Esophagus squamous epithelium (tissue), 4 donors: ENCODE measurements around the gene CAMKMT.

Experiments used
- CTCF ChIP-seq, 6 experiments: fragments of 450-650 bp in 4 of 6; fragments of 200-600 bp in 2 of 6; sonication (generic) in 2 of 6; IDR thresholded peaks; one replicate each; pipeline ENCODE4 v1.5.1; 2016 to 2019; ENCODE audit warnings: antibody characterized with exemption in 6 of 6, mild to moderate bottlenecking in 4 of 6, moderate library complexity in 4 of 6
- POLR2A ChIP-seq, 4 donors: fragments of 450-650 bp; IDR thresholded peaks; one replicate each; pipeline ENCODE4 v1.6.1; 2017; ENCODE audit warnings: antibody characterized with exemption in 4 of 4, mild to moderate bottlenecking in 4 of 4, moderate library complexity in 3 of 4

- TF ChIP-seq POLR2A (IDR thresholded peaks at IDR 0.05) (no peak), CTCF (IDR thresholded peaks at IDR 0.05) (no peak)
These were observed 188.8 kb downstream of the CAMKMT start for GRCh38 chr2:44550561-44550960.
